Measurements from ENCODE around the gene MVP. TPM values are rescaled to one million over a fixed set of nuclear protein-coding genes. Genes with fewer than 3 reads are reported as not detected.

Gene MVP
- total RNA-seq, 1 experiment from 2014 or later, result 27.3 TPM

DNA sequence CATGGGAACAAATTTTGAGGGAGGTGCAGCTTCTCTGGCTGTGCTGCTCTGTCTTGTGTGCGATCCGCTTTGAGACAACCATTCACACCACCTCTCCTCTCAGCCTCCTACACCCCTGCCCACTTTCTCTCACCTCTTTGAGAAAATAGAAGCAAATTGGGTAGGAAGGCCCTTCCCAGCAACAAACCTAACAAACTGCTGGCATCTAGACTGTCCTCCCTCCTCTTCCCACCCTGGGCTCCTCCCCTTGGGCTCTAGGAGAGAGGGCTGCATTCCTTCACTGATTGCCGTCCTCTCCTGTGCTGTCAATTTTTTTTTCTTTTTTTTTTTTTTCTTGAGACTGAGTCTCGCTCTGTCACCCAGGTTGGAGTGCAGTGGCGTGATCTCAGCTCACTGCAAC, 29.2 kb downstream of the MVP start:
- Histone ChIP-seq H3K9me2 (replicated peaks; ENCODE audit: low read length) (no peaks in the 10 kb centered on the region), H3K9me3 (ENCODE audit: low read length) (no peaks in the 10 kb centered on the region), H3F3A (ENCODE audit: low read length, unreplicated experiment) (no peaks in the 10 kb centered on the region), H3K27ac (ENCODE audit: low read length) (no peak overlapping the region), H3K27me3 (ENCODE audit: low read length) (no peaks in the 10 kb centered on the region), H3K4me1 (ENCODE audit: insufficient read depth, low read length) (no peaks in the 10 kb centered on the region), H3K4me2 (ENCODE audit: low read length) (no peak overlapping the region), H2AFZ (ENCODE audit: low read length) (no peak overlapping the region), H4K20me1 (ENCODE audit: low read length) (no peaks in the 10 kb centered on the region), H3K4me3 (ENCODE audit: low read length) (no peak overlapping the region), H3K9ac (ENCODE audit: low read length) (no peak overlapping the region), H3K79me2 (ENCODE audit: low read length) (no peaks in the 10 kb centered on the region), H3K36me3 (ENCODE audit: low read depth, low read length) (no peaks in the 10 kb centered on the region)
- ATAC-seq, result no peak
- CTCF ChIA-PET, result interaction anchor here (1.6 kb wide), 1 partner anchor 149 kb away, joined by 4 read pairs; no protein-coding TSS in a partner anchor
- POLR2A ChIA-PET (ENCODE audit: unreplicated experiment), result no interaction called here
- DNase-seq, result no peak
- TF ChIP-seq CTCF (conservative IDR thresholded peaks at IDR 0.05; ENCODE audit: low read depth, low read length) (no peak), EZH2 (IDR thresholded peaks at IDR 0.05; ENCODE audit: low read length, unreplicated experiment) (no peak), EZH2phosphoT487 (IDR thresholded peaks at IDR 0.05; ENCODE audit: borderline replicate concordance, low read length) (no peak)
- intact Hi-C loops (cut with micrococcal nuclease), result no loop called here
- no TSS peak for BruUV-seq (replicated peaks)

DNA sequence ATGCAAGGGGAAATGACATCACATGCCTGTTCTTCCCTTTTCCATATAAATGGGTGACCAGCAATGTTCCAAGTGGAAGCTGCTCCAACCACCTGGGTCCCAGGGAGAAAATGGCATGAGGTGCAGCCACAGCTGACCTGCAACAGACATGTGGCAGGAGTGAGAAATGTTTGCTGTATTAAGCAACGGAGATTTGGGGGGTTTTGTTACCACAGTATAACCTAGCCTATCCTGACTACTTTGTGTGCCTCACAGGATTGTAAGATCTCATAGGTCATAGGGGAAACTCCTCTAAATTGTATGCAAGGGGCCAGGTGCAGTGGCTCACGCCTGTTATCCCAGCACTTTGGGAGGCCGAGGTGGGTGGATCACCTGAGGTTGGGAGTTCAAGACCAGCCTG, 30.7 kb downstream of the MVP start:
- Histone ChIP-seq H3K4me2 (ENCODE audit: low read length) (no peak overlapping the region), H3K4me1 (ENCODE audit: insufficient read depth, low read length) (no peaks in the 10 kb centered on the region), H2AFZ (ENCODE audit: low read length) (no peak overlapping the region), H3K79me2 (ENCODE audit: low read length) (no peaks in the 10 kb centered on the region), H3K36me3 (ENCODE audit: low read depth, low read length) (no peaks in the 10 kb centered on the region), H3K4me3 (ENCODE audit: low read length) (no peak overlapping the region), H3K27me3 (ENCODE audit: low read length) (no peaks in the 10 kb centered on the region), H4K20me1 (ENCODE audit: low read length) (no peaks in the 10 kb centered on the region), H3K27ac (ENCODE audit: low read length) (no peak overlapping the region), H3F3A (ENCODE audit: low read length, unreplicated experiment) (no peaks in the 10 kb centered on the region), H3K9me3 (ENCODE audit: low read length) (no peaks in the 10 kb centered on the region), H3K9ac (ENCODE audit: low read length) (no peak overlapping the region), H3K9me2 (replicated peaks; ENCODE audit: low read length) (no peaks in the 10 kb centered on the region)
- CTCF ChIA-PET, result no interaction called here
- intact Hi-C loops (cut with micrococcal nuclease), result no loop called here
- DNase-seq (no peak), ATAC-seq (no peak)
- TF ChIP-seq CTCF (conservative IDR thresholded peaks at IDR 0.05; ENCODE audit: low read depth, low read length) (no peak), EZH2phosphoT487 (IDR thresholded peaks at IDR 0.05; ENCODE audit: borderline replicate concordance, low read length) (no peak), EZH2 (IDR thresholded peaks at IDR 0.05; ENCODE audit: low read length, unreplicated experiment) (no peak)
- TSS peak; percentile 28 for BruUV-seq (replicated peaks)
- POLR2A ChIA-PET (ENCODE audit: unreplicated experiment), result interaction anchor here (0.6 kb wide), 1 partner anchor 579 kb away, joined by 7 read pairs; the partner anchor contains the start of gene DCTPP1

- H3F3A ChIP-seq (ENCODE audit: low read length, unreplicated experiment), result no peaks in the 10 kb centered on the region
- intact Hi-C loops (cut with micrococcal nuclease), result no loop called here
- ChIA-PET POLR2A (ENCODE audit: unreplicated experiment) (no interaction called here), CTCF (no interaction called here)
- DNase-seq, result no peak
- H2AFZ ChIP-seq (ENCODE audit: low read length), result no peak overlapping the region
- H3K27me3 ChIP-seq (ENCODE audit: low read length), result no peaks in the 10 kb centered on the region
- H3K4me2 ChIP-seq (ENCODE audit: low read length), result no peak overlapping the region
- no peak overlapping the region for H3K27ac ChIP-seq (ENCODE audit: low read length)
- H3K79me2 ChIP-seq (ENCODE audit: low read length), result no peaks in the 10 kb centered on the region
- H3K9me3 ChIP-seq (ENCODE audit: low read length), result no peaks in the 10 kb centered on the region
- ATAC-seq, result no peak
- H3K36me3 ChIP-seq (ENCODE audit: low read depth, low read length), result no peaks in the 10 kb centered on the region
- TF ChIP-seq EZH2 (IDR thresholded peaks at IDR 0.05; ENCODE audit: low read length, unreplicated experiment) (no peak), CTCF (conservative IDR thresholded peaks at IDR 0.05; ENCODE audit: low read depth, low read length) (no peak), EZH2phosphoT487 (IDR thresholded peaks at IDR 0.05; ENCODE audit: borderline replicate concordance, low read length) (no peak)
- no peaks in the 10 kb centered on the region for H4K20me1 ChIP-seq (ENCODE audit: low read length)
- no peaks in the 10 kb centered on the region for H3K9me2 ChIP-seq (replicated peaks; ENCODE audit: low read length)
- no peak overlapping the region for H3K4me3 ChIP-seq (ENCODE audit: low read length)
- H3K4me1 ChIP-seq (ENCODE audit: insufficient read depth, low read length), result no peaks in the 10 kb centered on the region
- BruUV-seq (replicated peaks), result no TSS peak
- no peak overlapping the region for H3K9ac ChIP-seq (ENCODE audit: low read length)
Measured at GRCh38 chr16:29852654-29853053, 32.4 kb downstream of the MVP start.
